GM18870 (cell line): Measurements from ENCODE around the gene FGF2.
"Not testable (repeated sequence)": the region's sequence is repeated elsewhere in the genome, so short reads cannot be mapped to it uniquely, and the experiment has no call there.

Experiments used
- ATAC-seq: cut with Tn5 transposase; IDR thresholded peaks from one replicate; pipeline ENCODE4 v1.9.1; 2021; ENCODE audit warnings: moderate library complexity; ENCODE audit not compliant: unreplicated experiment

The FGF2 gene

DNA sequence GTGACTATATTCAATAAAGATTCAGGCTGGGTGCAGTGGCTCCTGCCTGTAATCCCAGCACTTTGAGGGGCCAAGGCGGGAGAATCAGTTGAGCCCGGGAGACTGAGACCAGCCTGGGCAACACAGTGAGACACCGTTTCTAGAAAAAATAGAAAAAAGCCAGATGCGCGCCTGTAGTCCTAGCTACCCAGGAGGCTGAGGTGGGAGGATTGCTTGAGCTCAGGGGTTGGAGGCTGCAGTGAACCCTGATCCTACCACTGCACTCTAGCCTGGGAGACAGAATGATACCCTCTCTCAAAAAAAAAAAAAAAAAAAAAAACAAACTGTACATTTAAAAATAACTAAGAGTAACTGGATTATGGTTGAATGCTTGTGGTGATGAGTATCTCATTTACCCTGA is 94.7 kb downstream of the FGF2 start:
- ATAC-seq = no peak

DNA sequence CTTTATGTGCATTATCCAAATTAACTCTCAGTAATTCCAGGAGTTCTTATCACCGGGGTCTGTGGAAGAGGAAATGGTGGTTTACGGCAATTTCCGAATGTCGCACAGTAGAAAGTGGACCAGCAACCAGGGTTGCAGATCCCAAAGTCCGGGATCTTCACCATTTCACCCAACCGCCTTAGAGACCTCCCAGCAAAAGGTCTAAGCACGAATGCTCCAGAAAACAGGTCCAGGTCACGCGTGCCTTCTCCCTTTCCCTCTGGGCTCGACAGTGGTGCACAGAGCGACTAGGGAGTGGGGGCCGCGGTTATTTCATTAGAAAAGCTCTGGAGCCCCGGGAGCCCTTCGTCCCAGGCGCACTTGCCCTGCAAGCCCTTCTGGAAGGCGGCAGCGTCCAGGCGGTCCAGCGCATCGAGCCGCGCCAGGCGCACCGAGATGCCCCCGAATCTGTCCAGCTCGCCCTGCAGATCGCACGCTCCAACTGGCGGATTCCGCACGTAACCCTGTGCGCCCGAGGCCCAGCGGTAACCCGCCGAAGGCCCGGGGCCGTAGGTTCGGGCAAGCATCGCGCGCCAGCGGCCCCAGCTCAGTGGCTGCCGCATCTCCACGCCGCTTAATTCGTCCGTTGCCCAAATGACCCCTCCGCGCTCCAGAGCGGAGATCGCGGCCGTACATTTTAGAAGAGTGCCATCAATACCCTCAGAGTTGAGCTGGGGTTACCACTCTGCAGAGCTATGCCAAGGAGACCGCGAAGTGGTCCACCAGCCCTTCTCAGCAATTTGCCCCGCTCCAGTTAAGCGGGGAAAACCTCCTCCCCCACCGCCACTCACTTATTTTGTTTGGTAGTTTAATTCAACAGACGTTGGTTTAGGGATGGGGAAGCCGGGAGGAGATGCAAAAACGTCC is 95.6 kb downstream of the FGF2 start, which contains the start of gene NUDT6:
NUDT6 (minus strand) TSS at position 627 of the 906 bp plus-strand sequence; CDS start at position 602, 25 bp downstream.
- peak; percentile 49 for ATAC-seq

DNA sequence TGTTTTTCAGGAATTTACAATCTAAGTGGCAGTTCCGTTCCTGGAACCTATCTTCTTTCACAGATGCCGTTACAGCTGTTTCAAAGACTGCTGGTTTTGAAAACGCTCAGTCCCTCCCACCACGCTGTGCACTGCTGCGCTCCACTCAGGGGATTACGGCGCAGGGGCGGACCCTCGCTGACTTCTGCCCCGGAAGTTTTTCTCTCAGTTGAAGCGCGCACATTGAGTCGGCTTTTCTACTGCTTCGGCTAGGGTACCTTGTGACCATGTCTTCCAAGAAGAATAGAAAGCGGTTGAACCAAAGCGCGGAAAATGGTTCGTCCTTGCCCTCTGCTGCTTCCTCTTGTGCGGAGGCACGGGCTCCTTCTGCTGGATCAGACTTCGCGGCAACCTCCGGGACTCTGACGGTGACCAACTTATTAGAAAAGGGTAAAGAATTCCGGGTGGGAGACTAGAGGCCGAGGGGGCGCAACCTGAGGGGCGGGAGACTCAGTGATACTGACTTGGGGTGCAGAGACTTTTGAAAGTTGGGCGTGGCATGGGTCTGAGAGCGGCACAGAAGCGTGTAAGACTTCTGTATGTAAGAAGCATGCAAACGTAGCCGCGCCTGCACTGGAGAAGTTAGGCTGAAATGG is 96.4 kb downstream of the FGF2 start:
- ATAC-seq = peak; percentile 83

DNA sequence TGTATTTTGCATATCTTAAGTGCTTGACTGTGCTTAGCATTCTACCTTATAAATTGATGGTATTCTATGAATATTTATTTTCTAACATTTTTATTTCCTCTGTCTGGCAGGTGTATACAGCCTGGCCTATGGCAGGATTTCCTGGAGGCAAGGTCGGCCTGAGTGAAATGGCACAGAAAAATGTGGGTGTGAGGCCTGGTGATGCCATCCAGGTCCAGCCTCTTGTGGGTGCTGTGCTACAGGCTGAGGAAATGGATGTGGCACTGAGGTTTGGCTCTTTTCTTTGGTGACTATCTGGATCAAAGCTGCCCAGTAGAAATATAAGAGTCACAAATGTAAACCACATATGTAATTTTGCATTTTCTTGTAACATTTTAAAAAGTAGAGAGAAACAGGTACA is 102.3 kb downstream of the FGF2 start:
- ATAC-seq = no peak

DNA sequence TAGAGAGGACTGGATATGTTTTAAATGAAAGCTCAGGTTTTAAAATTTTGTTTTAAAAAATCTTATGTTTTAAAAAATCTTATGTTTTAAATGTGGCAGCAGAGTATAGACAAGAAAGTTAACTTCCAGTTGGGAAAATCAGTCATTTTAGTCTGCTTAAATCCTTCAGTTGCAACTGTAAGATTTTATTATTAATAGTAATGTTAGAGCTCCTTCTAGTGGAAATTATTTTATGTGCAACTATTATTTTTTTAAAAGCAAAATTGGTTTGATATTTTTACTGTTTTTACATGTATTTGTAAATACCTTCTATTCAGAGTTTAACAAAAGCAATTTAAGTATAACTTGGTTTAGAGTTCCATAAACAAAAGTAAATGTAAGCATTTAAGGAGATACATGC is 104.2 kb downstream of the FGF2 start:
- ATAC-seq = no peak

DNA sequence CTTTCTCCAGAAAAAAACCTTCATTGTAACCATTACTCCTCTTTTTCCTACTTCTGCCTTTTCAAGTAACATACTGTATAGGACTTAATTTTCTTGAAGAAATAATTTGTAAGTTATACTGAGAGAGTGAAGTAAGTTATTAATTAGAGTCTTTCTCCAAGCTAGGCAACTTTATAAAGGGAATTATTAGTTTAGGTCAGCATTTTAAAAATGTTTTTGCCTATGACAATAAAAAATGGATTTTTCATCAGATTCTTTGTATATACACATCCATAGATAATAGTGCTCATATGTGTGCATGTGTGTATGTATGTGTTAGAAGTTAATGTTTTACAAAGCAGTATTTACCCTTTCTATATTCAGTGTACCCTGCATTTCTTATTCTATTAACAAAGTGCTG is 106.1 kb downstream of the FGF2 start:
- ATAC-seq = no peak

DNA sequence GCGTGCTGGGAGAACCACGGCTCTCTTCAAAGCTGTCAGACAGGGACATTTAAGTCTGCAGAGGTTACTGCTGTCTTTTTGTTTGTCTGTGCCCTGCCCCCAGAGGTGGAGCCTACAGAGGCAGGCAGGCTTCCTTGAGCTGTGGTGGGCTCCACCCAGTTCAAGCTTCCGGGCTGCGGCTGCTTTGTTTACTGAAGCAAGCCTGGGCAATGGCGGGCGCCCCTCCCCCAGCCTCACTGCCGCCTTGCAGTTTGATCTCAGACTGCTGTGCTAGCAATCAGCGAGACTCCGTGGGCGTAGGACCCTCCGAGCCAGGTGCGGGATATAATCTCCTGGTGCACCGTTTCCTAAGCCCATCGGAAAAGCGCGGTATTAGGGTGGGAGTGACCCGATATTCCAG is 118.5 kb downstream of the FGF2 start:
- not testable (repeated sequence) for ATAC-seq

DNA sequence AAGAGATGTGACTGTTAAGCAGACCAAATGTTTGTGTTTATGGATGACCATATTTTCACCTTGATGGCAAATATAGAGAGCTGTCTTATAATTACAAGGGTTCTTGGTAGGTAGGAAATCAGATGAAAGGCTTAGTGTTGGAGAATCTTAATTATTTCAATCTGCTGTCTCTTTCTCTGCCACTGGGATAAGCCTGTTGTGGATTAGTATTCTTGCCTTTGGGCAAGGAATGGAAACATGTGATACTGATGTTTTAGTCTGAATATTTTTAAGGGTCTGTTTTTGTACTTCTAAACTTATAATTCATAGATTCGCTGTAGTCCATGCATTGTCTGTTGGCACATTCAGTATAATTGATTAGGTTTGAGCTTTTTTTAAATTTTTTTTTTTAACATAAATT is 119.5 kb downstream of the FGF2 start:
- no peak for ATAC-seq
